GM10266 (cell line): ENCODE measurements around the gene THUMPD2.
A peak's percentile ranks its signal among the peaks of the same experiment; 100 is the strongest.

Experiments used
- DNase-seq: peaks from one replicate; pipeline ENCODE4 v3.0.0; 2012; ENCODE audit errors: extremely low spot score
- CTCF ChIP-seq: IDR thresholded peaks from 2 replicates; pipeline ENCODE4 v1.5.1; 2012; ENCODE audit warnings: mild to moderate bottlenecking, low read depth; ENCODE audit not compliant: control insufficient read depth, insufficient read depth; ENCODE audit errors: missing control alignments

Gene THUMPD2

GRCh38 chr2:39735648-39736047 lies 43.4 kb downstream of the THUMPD2 start:
- TF ChIP-seq CTCF, result no peak
- DNase-seq, result no peak

GRCh38 chr2:39734445-39734844 lies 44.6 kb downstream of the THUMPD2 start:
- no peak for DNase-seq
- TF ChIP-seq CTCF, result no peak

- DNase-seq, result no peak
- no peak for TF ChIP-seq CTCF
These were observed 45.9 kb downstream of the THUMPD2 start for GRCh38 chr2:39733070-39733674.

GRCh38 chr2:39732482-39732881 lies 46.6 kb downstream of the THUMPD2 start:
- TF ChIP-seq CTCF, result no peak
- DNase-seq, result no peak

- no peak for TF ChIP-seq CTCF
- no peak for DNase-seq
These were observed 47.5 kb downstream of the THUMPD2 start for GRCh38 chr2:39731546-39731945.

GRCh38 chr2:39730685-39731302 lies 48.3 kb downstream of the THUMPD2 start:
- DNase-seq, result peak; percentile 28
- TF ChIP-seq CTCF, result peak; percentile 56

- DNase-seq, result no peak
- no peak for TF ChIP-seq CTCF
These were observed 48.8 kb downstream of the THUMPD2 start for GRCh38 chr2:39730276-39730675.
